Testis (tissue), 2 donors: ENCODE results near the gene FAM83D.

Experiments
- POLR2A ChIP-seq: fragments of 450-650 bp; IDR thresholded peaks from one replicate; pipeline ENCODE4 v1.6.1; 2017; ENCODE audit warnings: antibody characterized with exemption, mild to moderate bottlenecking, moderate library complexity
- TF ChIP-seq, protein P1 (sequence below), 3 experiments: fragments of 450-650 bp in 2 of 3; fragments of 200-600 bp in 1 of 3; sonication (generic) in 1 of 3; IDR thresholded peaks; one replicate each; pipeline ENCODE4 v1.5.1; 2016 to 2019; ENCODE audit warnings: antibody characterized with exemption in 3 of 3, mild to moderate bottlenecking in 2 of 3, moderate library complexity in 1 of 3

DNA sequence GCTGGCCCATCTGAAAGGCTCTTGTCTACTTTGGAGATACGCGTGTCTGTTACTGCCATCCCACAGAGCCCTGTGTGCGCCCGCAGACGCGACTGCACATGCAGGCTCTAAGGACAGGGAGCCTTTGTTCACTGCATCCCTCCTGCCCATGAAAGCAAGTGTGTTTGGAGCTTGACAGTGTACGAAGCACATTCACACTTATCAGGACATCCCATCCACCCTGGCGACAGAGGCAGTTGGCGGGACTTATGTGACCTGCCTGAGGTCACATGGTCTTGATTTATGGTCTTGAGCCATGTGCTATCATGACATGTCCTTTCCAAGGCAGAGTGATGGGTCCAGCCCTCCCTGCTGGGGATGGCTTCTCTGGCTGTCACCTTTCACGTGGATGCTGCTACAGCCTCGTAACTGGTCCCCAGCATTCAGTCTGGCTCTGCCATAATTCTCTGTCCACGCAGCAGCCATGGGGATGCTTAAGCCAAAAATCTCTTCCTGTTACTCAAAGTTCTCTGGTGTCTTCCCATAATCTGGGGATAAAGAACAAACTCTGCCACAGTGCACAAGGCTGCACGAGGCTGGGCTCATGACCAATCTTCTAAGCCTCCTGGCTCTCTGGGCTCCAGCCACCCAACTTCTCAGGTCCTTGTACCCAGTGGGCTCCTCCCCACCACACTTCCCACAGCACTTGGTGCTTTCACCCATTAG is 36.3 kb upstream of the FAM83D start:
- TF ChIP-seq, protein P1, sequence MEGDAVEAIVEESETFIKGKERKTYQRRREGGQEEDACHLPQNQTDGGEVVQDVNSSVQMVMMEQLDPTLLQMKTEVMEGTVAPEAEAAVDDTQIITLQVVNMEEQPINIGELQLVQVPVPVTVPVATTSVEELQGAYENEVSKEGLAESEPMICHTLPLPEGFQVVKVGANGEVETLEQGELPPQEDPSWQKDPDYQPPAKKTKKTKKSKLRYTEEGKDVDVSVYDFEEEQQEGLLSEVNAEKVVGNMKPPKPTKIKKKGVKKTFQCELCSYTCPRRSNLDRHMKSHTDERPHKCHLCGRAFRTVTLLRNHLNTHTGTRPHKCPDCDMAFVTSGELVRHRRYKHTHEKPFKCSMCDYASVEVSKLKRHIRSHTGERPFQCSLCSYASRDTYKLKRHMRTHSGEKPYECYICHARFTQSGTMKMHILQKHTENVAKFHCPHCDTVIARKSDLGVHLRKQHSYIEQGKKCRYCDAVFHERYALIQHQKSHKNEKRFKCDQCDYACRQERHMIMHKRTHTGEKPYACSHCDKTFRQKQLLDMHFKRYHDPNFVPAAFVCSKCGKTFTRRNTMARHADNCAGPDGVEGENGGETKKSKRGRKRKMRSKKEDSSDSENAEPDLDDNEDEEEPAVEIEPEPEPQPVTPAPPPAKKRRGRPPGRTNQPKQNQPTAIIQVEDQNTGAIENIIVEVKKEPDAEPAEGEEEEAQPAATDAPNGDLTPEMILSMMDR (IDR thresholded peaks at IDR 0.05), result no peak
- TF ChIP-seq POLR2A, result no peak
